ENCODE data around the gene AQR.
A peak's percentile ranks its signal among the peaks of the same experiment; 100 is the strongest.

DNA sequence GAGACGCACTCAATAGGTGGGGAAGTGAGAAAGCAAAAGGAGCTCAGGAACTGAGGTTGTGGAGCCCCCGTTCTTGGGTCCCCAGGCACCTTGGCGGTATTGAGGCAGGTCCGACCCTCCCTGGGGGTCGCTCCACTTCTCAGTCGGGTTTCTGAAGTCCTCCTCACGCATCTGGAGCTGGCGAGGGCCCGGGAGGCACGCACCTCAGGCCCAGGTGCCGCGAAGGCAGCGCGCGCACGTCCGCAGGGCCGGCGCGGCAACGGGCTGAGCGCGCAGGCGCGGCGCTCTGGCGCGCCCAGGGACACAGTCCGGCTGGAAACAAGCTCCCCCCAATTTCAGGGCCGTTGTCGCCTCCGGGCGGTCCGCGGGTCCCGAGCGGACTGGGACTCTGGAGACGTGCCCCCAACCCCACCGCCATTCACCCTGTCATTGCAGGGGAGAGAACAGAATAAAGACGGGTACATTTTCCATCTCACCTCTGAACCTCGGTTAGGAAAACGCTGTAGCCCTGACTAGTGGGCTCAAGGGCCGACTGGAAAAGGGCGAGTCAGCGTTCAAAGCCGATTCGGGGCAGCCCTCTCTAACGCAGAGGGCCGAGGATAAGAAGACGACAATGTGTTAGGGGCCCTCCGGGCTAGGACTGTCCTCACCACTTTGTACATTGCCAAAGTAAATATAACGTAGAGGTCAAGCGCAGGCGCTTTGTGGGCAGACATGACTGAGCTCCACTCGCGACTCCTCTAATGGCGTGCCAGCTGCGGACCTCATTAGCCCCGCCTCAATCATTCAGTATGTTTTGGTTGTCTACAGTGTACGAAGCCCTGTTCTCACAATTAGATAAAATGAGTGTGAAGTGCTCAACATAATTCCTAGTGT is 18.7 kb upstream of the AQR start, which contains the start of gene ZNF770:
- TF ChIP-seq POLR2A (IDR thresholded peaks at IDR 0.05; ENCODE audit: low read depth, low read length) (peak; percentile 92), TAF1 (IDR thresholded peaks at IDR 0.05; ENCODE audit: borderline replicate concordance, low read depth, low read length) (peak; percentile 96), POLR2AphosphoS5 (IDR thresholded peaks at IDR 0.05; ENCODE audit: low read depth, low read length) (peak; percentile 94)
